ENCODE measurements around the gene DIPK2A.

- TF ChIP-seq CTCF (IDR thresholded peaks at IDR 0.05; ENCODE audit: low read length), result no peak
- TF ChIP-seq EZH2 (IDR thresholded peaks at IDR 0.05; ENCODE audit: borderline replicate concordance, low read length), result no peak
Measured at GRCh38 chr3:144018776-144019175, 47.2 kb downstream of the DIPK2A start.
